Neural progenitor cell (in vitro differentiated cells): ENCODE data around the gene NOTCH3.

Source experiments
- EZH2 ChIP-seq: fragments of 200-600 bp; sonication (generic); IDR thresholded peaks from 2 replicates; pipeline ENCODE4 v1.6.1; 2017; ENCODE audit warnings: antibody characterized with exemption, mild to moderate bottlenecking, moderate library complexity
- EZH2phosphoT487 ChIP-seq: fragments of 200-600 bp; sonication (generic); IDR thresholded peaks from 2 replicates; pipeline ENCODE4 v1.6.1; 2017; ENCODE audit warnings: antibody characterized with exemption
- TF ChIP-seq, protein P1 (sequence below): fragments of 200-600 bp; sonication (generic); IDR thresholded peaks from 2 replicates; pipeline ENCODE4 v1.5.1; 2017; ENCODE audit warnings: antibody characterized with exemption, mild to moderate bottlenecking

- TF ChIP-seq EZH2 (no peak), EZH2phosphoT487 (no peak)
- TF ChIP-seq, protein P1, sequence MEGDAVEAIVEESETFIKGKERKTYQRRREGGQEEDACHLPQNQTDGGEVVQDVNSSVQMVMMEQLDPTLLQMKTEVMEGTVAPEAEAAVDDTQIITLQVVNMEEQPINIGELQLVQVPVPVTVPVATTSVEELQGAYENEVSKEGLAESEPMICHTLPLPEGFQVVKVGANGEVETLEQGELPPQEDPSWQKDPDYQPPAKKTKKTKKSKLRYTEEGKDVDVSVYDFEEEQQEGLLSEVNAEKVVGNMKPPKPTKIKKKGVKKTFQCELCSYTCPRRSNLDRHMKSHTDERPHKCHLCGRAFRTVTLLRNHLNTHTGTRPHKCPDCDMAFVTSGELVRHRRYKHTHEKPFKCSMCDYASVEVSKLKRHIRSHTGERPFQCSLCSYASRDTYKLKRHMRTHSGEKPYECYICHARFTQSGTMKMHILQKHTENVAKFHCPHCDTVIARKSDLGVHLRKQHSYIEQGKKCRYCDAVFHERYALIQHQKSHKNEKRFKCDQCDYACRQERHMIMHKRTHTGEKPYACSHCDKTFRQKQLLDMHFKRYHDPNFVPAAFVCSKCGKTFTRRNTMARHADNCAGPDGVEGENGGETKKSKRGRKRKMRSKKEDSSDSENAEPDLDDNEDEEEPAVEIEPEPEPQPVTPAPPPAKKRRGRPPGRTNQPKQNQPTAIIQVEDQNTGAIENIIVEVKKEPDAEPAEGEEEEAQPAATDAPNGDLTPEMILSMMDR: no peak
These were observed 46.6 kb upstream of the NOTCH3 start for GRCh38 chr19:15247107-15248014.
